GM12878 (cell line): ENCODE data around the gene NCOA4. TPM values are rescaled to one million over a fixed set of nuclear protein-coding genes. Genes with fewer than 3 reads are reported as not detected.
"Not testable (repeated sequence)": the region's sequence is repeated elsewhere in the genome, so short reads cannot be mapped to it uniquely, and the experiment has no call there.

ENCODE experiments used
- ATAC-seq: fragments of 200-7000 bp; cut with Tn5 transposase; 3 replicates; pipeline ENCODE4 v1.9.1; 2020; ENCODE audit warnings: mild to moderate bottlenecking, moderate library complexity
- BruUV-seq: library from RNA; stranded (reverse); fragments of 400-500 nt; replicated peaks from 2 replicates; lab custom pipeline; 2021; lab: Mats Ljungman, UMichigan
- CTCF ChIA-PET: fragments of 300-600 bp; sonication (Branson Sonifier 250); formaldehyde crosslinking; extraction: SDS; loops from one replicate; lab custom pipeline; 2021; ENCODE audit warnings: inconsistent platforms; lab: Yijun Ruan, JAX
- POLR2A ChIA-PET: fragments of 350-600 bp; formaldehyde crosslinking; extraction: SDS; loops from one replicate; lab custom pipeline; 2021; ENCODE audit warnings: inconsistent platforms; lab: Charles Lee
- RAD21 ChIA-PET: fragments of 300-600 bp; sonication (Branson Sonifier 250); formaldehyde crosslinking; loops from one replicate; lab custom pipeline; 2023; ENCODE audit warnings: antibody characterized with exemption; ENCODE audit not compliant: unreplicated experiment; lab: Charles Lee
- SMC1A ChIA-PET: fragments of 300-600 bp; sonication (Branson Sonifier 250); formaldehyde crosslinking; loops from one replicate; lab custom pipeline; 2023; ENCODE audit not compliant: unreplicated experiment, uncharacterized antibody; lab: Charles Lee
- DNase-seq: peaks from one replicate; pipeline ENCODE4 v3.0.0-alpha.2; 2011; ENCODE audit warnings: low read depth, low spot score
- FAIRE-seq: peaks from 3 replicates; lab custom pipeline; 2011; peaks lifted over from hg19 to GRCh38; lab: Jason Lieb, UNC
- H2AFZ ChIP-seq: 2 replicates; pipeline ENCODE4 v1.6.0; 2011; ENCODE audit warnings: low read depth, low read length, control low read depth; ENCODE audit not compliant: control insufficient read depth
- H3K27ac ChIP-seq: 2 replicates; pipeline ENCODE4 v1.5.1; 2011; ENCODE audit warnings: control low read depth; ENCODE audit not compliant: control insufficient read depth, insufficient read depth
- H3K27me3 ChIP-seq, 2 experiments: replicated peaks in 1 of 2; 2 replicates each; pipeline versions ENCODE4 v1.6.0 to v1.6.1; 2011; ENCODE audit warnings: low read length in 1 of 2; ENCODE audit not compliant: control insufficient read depth in 2 of 2, insufficient read depth in 2 of 2
- H3K36me3 ChIP-seq, 2 experiments: 2 replicates each; pipeline ENCODE4 v1.5.1; 2011; ENCODE audit warnings: low read length in 1 of 2; ENCODE audit not compliant: control insufficient read depth in 2 of 2, insufficient read depth in 2 of 2
- H3K4me1 ChIP-seq: 2 replicates; pipeline ENCODE4 v1.6.1; 2011; ENCODE audit warnings: mild to moderate bottlenecking, low read length, moderate library complexity, mixed read lengths; ENCODE audit not compliant: control insufficient read depth, insufficient read depth
- H3K4me2 ChIP-seq: 2 replicates; pipeline ENCODE4 v1.6.0; 2011; ENCODE audit warnings: control low read depth; ENCODE audit not compliant: control insufficient read depth, insufficient read depth
- H3K4me3 ChIP-seq: fragments of 200-600 bp; sonication (generic); 2 replicates; pipeline ENCODE4 v1.5.1; 2016
- H3K79me2 ChIP-seq: 2 replicates; pipeline ENCODE4 v1.6.0; 2011; ENCODE audit warnings: low read length; ENCODE audit not compliant: control insufficient read depth, insufficient read depth
- H3K9ac ChIP-seq: 2 replicates; pipeline ENCODE4 v1.8.0; 2011; ENCODE audit warnings: low read length, control low read depth, mixed read lengths; ENCODE audit not compliant: control insufficient read depth, insufficient read depth
- H3K9me3 ChIP-seq: replicated peaks from 3 replicates; pipeline ENCODE4 v1.5.1; 2011; ENCODE audit warnings: mild to moderate bottlenecking, low read length; ENCODE audit not compliant: control insufficient read depth, insufficient read depth
- H4K20me1 ChIP-seq: 2 replicates; pipeline ENCODE4 v1.6.0; 2011; ENCODE audit not compliant: control insufficient read depth, insufficient read depth
- CBFB ChIP-seq: IDR thresholded peaks from 2 replicates; pipeline ENCODE4 v1.6.1; 2016; ENCODE audit warnings: antibody characterized with exemption, low read depth
- CREM ChIP-seq: IDR thresholded peaks from 2 replicates; pipeline ENCODE4 v1.6.1; 2014; ENCODE audit warnings: antibody characterized with exemption, low read depth
- E2F4 ChIP-seq: IDR thresholded peaks from 2 replicates; pipeline ENCODE4 v1.6.1; 2012; ENCODE audit warnings: low read depth, low read length, improper control_type of control experiment
- IKZF1 ChIP-seq: fragments of 450-650 bp; conservative IDR thresholded peaks from 2 replicates; pipeline ENCODE4 v1.6.1; 2017; ENCODE audit warnings: antibody characterized with exemption, mild to moderate bottlenecking
- RBBP5 ChIP-seq: fragments of 200-600 bp; sonication (generic); conservative IDR thresholded peaks from 2 replicates; pipeline ENCODE4 v1.6.1; 2016
- SMARCA5 ChIP-seq: fragments of 450-650 bp; IDR thresholded peaks from 2 replicates; pipeline ENCODE4 v1.6.1; 2017; ENCODE audit warnings: mild to moderate bottlenecking
- TBL1XR1 ChIP-seq: IDR thresholded peaks from 2 replicates; pipeline ENCODE4 v1.6.1; 2012; ENCODE audit warnings: low read depth, low read length, improper control_type of control experiment
- ZNF622 ChIP-seq: fragments of 450-650 bp; IDR thresholded peaks from 2 replicates; pipeline ENCODE4 v1.6.1; 2017; ENCODE audit warnings: mild to moderate bottlenecking, inconsistent platforms
- WGBS: methylation state at CpG from one replicate; pipeline ENCODE4 v1.1.6; 2016; ENCODE audit warnings: low lambda C conversion rate; ENCODE audit not compliant: insufficient replicate concordance, insufficient coverage; ENCODE audit errors: missing lambda C conversion rate; 5-methylcytosine and 5-hydroxymethylcytosine counted together
- in situ Hi-C: fragments of 300-500 bp; cut with MboI; formaldehyde crosslinking; loops from 9 replicates; pipeline ENCODE4 v1.14.3; 2018; ENCODE audit warnings: mixed read lengths
- intact Hi-C: fragments of 100-400 bp; cut with micrococcal nuclease; formaldehyde crosslinking; loops from one replicate; pipeline ENCODE4 v1.14.2; 2022; ENCODE audit not compliant: unreplicated experiment
- polyA plus RNA-seq, 11 experiments: library from polyadenylated mRNA; depleted of rRNA in 4 of 11; unstranded in 6 of 11; stranded (reverse) in 5 of 11; fragments of >200 nt; fragmentation: Nextera tagmentation in 4 of 11; fragmentation: Illumina TruSeq in 1 of 11; extraction: Ambion mirVana in 4 of 11; extraction: Trizol in 1 of 11; gene quantifications; 1 replicate in 1 of 11; 2 replicates in 10 of 11; pipeline versions ENCODE4 v1.2.1 to v1.2.3, GENCODE V29; 2011 to 2016; ENCODE audit warnings: inconsistent platforms in 2 of 11, missing spikeins in 2 of 11, low read depth in 1 of 11
- total RNA-seq, 4 experiments: library from RNA; depleted of rRNA in 3 of 4; stranded (reverse); fragments of >200 nt in 3 of 4; fragmentation: Illumina TruSeq in 1 of 4; extraction: Trizol in 1 of 4; gene quantifications; 2 replicates each; pipeline versions ENCODE4 v1.2.1 to v1.2.3, GENCODE V29; 2013 to 2021
- TF ChIP-seq, protein P1 (sequence below): fragments of 450-650 bp; IDR thresholded peaks from 2 replicates; pipeline ENCODE4 v1.6.1; 2017; ENCODE audit warnings: mild to moderate bottlenecking, moderate library complexity

The NCOA4 gene
- total and polyA plus RNA-seq, 10 of the 15 experiments (the other 5 are each of a cell fraction or from before 2014, with no cell fraction given), result 57.5 to 119 (median 100) TPM

DNA sequence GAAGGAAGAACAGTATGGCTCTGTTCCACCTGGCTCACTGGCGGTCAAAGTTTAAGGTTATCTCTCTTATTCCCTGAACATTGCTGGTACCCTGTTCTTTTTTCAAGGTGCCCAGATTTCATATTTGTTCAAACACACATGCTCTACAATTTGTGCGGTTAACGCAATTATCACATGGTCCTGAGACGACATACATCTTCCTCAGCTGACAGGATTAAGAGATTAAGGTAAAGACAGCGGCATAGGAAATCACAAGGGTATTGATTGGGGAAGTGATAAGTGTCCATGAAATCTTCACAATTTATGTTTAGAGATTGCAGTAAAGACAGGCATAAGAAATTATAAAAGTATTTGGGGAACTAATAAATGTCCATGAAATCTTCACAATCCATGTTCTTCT is 30.5 kb downstream of the NCOA4 start:
- peaks cover 4 to 16% of the 10 kb centered on the region in 2 experiments; a peak in 2 of 4 replicates for H3K36me3 ChIP-seq
- H2AFZ ChIP-seq, H3K27ac ChIP-seq, H4K20me1 ChIP-seq, H3K9ac ChIP-seq, RAD21 ChIA-PET, H3K4me2 ChIP-seq, FAIRE-seq, POLR2A ChIA-PET, DNase-seq, in situ Hi-C loops, H3K27me3 ChIP-seq, BruUV-seq, intact Hi-C loops, H3K4me1 ChIP-seq, H3K4me3 ChIP-seq, H3K9me3 ChIP-seq, SMC1A ChIA-PET, H3K79me2 ChIP-seq, ATAC-seq: not testable (repeated sequence)
- CTCF ChIA-PET, result interaction anchor here (2.2 kb wide), 1 partner anchor 10 kb away, joined by 5 read pairs; no protein-coding TSS in a partner anchor
- 96% methylated on average over 5 of the region's 5 CpGs for WGBS

DNA sequence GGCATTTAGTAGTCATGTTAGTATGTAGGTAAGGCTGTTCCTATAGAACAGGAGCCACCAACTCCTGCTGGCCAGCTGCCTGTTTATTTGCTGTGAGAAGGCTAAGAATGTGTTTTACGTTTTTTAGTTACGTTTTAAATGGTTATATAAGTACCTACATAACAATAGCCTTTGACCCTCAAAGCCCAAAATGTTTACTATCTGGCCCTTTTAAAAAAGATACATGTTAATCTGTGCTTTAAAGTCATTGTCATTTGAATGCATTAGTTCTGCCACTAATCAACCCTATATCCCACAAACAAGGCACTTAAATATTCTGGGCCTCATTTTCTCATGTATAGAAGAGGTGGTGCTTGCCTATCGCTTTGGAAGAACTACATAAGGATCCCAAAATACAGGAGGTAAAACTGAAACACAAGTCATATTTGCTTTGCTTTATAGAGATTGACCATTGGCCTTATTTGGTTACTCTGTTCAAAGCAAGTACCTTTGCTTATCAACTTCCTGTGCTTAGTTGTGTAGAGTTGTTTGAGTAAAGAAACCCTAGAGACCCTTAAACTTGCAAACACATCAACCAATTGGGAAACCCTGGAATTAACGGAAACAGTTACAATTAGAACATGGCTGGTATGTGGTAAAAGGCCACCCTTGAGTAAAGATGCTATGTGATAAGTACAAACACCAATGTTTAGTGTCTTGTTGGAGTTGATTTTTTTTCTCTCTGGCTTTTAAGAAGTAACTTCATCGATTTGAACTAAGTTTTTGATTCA is 32.2 kb downstream of the NCOA4 start:
- intact Hi-C loops (no loop called here), in situ Hi-C loops (no loop called here)
- Histone ChIP-seq H3K9me3 (peaks cover 2% of the 10 kb centered on the region; the same call in 1 of the 3 replicates), H3K36me3 (peaks cover 4 to 11% of the 10 kb centered on the region in 2 experiments; a peak in 3 of 4 replicates), H3K4me2 (no peak overlapping the region), H4K20me1 (no peaks in the 10 kb centered on the region), H3K79me2 (no peaks in the 10 kb centered on the region), H3K4me3 (no peak overlapping the region), H3K9ac (no peak overlapping the region), H3K27me3 (no peaks in the 10 kb centered on the region), H2AFZ (no peak overlapping the region), H3K4me1 (no peaks in the 10 kb centered on the region), H3K27ac (no peak overlapping the region)
- ChIA-PET SMC1A (no interaction called here), POLR2A (interaction anchor here (0.6 kb wide), 1 partner anchor 15 kb away, joined by 3 read pairs; no protein-coding TSS in a partner anchor), RAD21 (no interaction called here), CTCF (no interaction called here)
- WGBS, result 98% methylated on average over 5 of the region's 5 CpGs
- FAIRE-seq (no peak), DNase-seq (no peak), ATAC-seq (no peak)
- TF ChIP-seq RBBP5 (no peak), CBFB (no peak), SMARCA5 (no peak), ZNF622 (no peak), CREM (no peak), IKZF1 (no peak), TBL1XR1 (no peak), E2F4 (no peak)
- TF ChIP-seq, protein P1, sequence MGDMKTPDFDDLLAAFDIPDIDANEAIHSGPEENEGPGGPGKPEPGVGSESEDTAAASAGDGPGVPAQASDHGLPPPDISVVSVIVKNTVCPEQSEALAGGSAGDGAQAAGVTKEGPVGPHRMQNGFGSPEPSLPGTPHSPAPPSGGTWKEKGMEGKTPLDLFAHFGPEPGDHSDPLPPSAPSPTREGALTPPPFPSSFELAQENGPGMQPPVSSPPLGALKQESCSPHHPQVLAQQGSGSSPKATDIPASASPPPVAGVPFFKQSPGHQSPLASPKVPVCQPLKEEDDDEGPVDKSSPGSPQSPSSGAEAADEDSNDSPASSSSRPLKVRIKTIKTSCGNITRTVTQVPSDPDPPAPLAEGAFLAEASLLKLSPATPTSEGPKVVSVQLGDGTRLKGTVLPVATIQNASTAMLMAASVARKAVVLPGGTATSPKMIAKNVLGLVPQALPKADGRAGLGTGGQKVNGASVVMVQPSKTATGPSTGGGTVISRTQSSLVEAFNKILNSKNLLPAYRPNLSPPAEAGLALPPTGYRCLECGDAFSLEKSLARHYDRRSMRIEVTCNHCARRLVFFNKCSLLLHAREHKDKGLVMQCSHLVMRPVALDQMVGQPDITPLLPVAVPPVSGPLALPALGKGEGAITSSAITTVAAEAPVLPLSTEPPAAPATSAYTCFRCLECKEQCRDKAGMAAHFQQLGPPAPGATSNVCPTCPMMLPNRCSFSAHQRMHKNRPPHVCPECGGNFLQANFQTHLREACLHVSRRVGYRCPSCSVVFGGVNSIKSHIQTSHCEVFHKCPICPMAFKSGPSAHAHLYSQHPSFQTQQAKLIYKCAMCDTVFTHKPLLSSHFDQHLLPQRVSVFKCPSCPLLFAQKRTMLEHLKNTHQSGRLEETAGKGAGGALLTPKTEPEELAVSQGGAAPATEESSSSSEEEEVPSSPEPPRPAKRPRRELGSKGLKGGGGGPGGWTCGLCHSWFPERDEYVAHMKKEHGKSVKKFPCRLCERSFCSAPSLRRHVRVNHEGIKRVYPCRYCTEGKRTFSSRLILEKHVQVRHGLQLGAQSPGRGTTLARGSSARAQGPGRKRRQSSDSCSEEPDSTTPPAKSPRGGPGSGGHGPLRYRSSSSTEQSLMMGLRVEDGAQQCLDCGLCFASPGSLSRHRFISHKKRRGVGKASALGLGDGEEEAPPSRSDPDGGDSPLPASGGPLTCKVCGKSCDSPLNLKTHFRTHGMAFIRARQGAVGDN, result no peak
- BruUV-seq, result no TSS peak
